ENCODE results near the gene GRIK3.

GRIK3 gene

DNA sequence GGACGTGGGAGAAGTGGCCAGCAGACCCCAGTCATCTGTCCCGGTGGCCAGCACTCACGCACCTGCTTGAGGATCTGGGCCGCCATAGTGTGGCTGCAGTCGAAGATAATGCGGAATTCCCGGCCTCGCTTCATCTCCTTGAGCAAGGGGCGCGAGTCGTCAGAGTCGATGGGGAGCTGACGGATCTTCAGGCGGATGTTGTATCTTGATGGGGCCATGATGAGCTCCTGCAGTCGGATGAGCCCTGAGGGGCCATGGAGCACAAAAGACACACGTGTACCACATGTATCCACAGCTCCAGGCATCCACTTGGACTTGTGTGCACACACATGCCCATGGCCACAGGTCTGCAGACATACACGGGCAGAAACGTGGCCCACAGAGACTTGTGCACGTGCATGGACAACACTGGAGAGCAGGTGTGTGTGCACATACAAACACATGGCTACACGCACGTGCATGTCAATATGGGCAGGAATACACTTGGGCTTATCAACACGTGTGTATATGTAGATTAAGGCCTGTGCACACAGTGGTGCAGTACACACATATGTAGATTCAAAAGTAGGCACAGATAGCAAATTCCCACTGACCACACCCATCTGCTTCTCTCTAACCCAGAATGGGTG is 162.1 kb downstream of the GRIK3 start:
- DNase-seq = no peak

DNA sequence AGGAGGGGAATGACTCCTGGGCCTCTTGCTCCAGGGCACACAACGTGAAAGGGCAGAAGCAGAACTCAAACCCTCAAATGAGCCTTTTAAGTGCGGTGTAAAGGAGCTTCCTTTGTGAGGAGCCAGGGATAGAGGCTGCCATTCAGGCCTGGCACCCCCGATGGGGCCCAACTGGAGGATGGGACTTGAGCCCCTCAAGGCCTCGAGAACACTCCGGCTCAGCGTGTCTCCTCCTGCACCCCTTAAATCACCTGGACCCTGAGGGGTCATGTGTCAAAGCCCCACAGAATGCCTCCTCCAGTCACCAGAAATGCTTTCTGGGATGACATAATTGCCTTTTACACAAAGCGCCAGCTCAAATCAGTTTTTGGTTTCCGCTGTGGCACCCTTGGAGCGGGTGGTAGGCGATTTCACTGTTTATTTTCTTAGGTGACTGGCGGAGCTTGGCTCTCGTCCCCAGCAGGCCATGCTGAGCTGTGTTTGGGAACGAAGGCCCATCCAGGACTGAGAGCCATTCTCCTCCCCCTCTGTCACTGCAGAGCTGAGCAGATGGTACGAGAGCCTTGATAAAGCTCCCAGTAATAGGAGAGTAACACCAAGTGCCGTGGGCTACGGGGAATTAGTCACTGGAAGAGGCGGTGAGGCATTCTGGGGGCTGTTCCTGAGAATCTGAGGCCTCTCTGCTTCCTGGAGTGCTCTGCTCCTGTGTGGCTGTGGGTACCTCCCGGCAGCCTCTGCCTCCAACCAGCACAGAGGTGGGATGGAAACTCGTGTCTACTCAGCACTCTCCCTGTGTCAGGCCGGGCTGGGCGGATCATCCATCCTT is 163.0 kb downstream of the GRIK3 start:
- no peak for DNase-seq

GRCh38 chr1:36869826-36870225 is 164.5 kb downstream of the GRIK3 start:
- no peak for DNase-seq

- no peak for DNase-seq
These were observed 165.3 kb downstream of the GRIK3 start for GRCh38 chr1:36869054-36869453.

- no peak for DNase-seq
These were observed 166.7 kb downstream of the GRIK3 start for GRCh38 chr1:36867575-36867974.

DNA sequence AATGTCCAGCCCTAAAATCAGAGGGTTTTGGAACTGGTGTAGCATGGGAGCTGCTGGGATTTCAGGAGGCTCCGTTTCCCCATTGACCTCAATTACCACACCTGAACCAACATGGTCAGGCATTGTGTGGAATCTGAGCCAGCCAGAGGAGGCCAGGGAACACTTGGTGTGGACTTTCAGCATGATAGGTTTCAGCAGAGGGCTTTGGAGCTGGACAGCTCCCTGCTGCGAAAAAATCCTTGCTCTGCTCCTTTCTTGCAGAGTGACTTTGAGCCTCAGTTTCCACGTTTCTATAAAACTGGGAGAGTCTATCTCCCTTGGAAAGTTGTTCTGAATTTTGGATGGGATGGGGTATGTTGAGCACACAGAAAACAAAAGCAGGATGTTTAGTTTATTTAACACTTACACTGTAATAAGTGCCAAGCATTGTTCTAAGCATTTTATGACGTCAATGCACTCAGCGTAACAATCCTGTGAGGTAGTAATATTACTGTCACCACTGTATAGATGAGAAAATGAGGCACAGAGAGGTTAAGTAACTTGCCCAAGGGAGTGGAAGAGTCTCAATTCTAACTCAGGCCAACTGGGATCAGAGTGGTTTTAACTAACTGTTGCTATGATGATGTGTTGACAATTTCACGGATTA is 168.0 kb downstream of the GRIK3 start:
- no peak for DNase-seq

- no peak for DNase-seq
These were observed 168.8 kb downstream of the GRIK3 start for GRCh38 chr1:36865602-36865900.

GRCh38 chr1:36864823-36865601 is 169.3 kb downstream of the GRIK3 start:
- no peak for DNase-seq

- DNase-seq = peak in 1 of 5 experiments; percentile 10
These were observed 170.0 kb downstream of the GRIK3 start for GRCh38 chr1:36864182-36864822.

GRCh38 chr1:36863500-36863899 is 170.8 kb downstream of the GRIK3 start:
- no peak for DNase-seq

DNA sequence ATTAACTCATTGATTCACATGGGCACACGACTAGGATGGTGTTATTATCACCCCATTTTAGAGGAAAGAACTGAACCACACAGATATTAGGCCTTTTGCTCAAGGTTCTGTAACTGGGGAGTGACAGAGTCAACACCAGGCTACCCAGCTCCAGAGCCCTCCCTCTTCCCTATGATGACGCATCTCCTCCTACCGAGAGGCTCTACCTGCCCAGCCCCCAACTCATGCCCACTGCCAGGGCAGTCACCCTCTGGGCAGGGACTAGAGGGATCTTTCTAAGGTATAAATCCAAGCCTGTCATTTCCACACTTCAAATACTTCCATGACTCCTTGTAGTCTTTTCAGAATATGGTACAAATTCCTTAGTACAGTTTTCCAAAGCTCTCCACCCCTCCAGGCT is 171.3 kb downstream of the GRIK3 start:
- DNase-seq = no peak

DNA sequence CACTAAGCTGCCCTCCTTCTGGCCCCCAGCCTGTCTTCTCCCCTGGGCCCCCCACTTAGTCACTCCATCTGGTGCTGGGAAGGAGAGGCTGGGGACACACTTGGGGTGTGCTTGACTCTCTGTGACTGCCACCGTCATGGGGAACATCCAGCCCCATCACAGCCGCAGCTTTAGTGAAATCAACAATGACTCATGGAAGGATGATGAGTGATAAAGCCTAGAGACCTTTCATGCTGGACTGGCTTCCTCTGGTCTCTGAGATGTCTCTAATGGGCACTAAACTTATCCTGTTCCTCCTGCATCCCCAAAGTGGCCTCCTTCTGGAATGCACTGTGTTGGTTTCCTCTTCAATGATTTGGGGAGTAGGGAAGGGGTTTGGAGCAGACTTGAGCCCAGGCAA is 172.9 kb downstream of the GRIK3 start:
- no peak for DNase-seq

DNA sequence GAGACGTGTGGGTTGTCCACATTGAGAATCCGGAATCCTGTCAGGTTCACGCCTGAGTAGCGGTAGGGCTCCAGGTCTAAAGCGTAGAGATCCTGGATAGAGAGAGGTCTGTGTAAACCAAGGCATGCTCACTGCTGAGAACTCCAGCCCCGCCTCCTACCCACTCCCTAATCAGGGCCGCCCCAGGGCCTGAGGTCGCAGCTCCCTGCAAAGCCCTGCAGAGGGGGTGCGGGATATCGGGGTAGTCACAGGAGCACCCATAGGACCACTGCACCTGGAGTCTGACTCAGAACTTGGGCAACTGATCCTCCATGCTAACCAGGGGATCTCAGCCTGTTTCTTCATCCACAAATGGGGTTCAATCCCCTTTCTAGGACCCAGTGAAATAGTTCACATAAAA is 174.4 kb downstream of the GRIK3 start:
- DNase-seq = no peak

GRCh38 chr1:36858981-36859380 is 175.3 kb downstream of the GRIK3 start:
- DNase-seq = no peak

DNA sequence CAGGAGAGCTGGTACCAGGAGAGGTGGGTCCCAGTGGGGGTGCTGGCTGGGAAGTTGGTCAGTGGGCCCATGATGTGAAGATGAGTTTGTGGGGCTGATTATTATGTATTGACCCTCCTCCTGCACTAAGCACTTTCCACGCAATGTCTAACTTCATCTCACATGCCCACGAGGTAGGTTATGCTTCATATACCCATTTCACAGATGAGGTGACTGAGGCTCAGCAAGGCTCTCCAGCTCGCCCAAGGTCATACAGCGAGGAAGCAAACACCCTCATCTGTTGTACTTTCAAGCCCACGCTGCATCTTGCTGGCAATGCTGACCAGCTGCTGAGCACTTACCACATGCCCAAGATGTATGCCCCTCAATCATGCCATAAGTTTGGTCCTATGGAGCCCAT is 175.8 kb downstream of the GRIK3 start:
- DNase-seq = no peak

- DNase-seq = no peak
These were observed 176.6 kb downstream of the GRIK3 start for GRCh38 chr1:36857754-36858153.

GRCh38 chr1:36855699-36856494 is 178.4 kb downstream of the GRIK3 start:
- no peak for DNase-seq

GRCh38 chr1:36853638-36854037 is 180.7 kb downstream of the GRIK3 start:
- no peak for DNase-seq

DNA sequence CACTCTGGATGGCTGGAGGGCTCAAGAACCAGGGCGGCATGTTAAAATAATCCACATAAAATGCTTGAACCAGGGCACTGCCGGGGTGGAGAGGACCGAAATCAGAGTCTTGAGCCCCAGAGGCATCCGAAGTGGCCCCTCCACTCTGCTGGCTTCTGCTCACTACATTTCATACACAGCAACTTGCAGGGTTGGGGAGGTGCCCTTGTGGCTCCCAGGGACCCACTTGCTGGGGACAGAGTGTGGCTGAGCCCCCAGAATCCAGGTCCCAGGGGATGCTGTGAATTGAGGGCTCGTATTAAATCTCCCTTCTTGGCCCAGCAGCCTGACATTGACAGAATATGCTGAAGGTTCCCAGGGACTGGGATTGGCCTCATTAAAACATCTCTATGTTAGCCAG is 181.7 kb downstream of the GRIK3 start:
- DNase-seq = no peak

- DNase-seq = no peak
These were observed 182.7 kb downstream of the GRIK3 start for GRCh38 chr1:36851595-36851994.

DNA sequence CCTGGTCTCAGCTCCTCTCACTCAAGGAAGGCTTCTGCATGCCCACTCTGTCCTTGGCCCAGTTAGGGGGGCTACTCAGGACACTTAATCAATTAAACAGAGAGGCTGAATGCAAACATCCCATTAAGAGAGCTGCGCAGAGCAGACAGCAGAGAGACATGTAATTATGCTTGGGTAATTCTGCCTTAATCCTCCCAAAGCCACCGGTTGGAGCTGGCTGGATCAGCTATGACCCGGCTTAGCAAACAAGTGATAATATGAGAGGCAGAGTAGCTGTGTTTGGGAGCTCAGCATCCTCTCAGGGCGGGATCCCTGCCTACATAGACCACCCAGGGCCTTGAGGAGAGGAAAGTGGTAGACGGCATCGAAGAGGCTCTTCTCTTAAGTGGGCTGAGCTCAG is 183.2 kb downstream of the GRIK3 start:
- DNase-seq = no peak

GRCh38 chr1:36849956-36850355 is 184.4 kb downstream of the GRIK3 start:
- DNase-seq = no peak

All from T-helper 2 cell (primary cell).